Measurements from ENCODE around the gene EEF1B2. TPM values are rescaled to one million over a fixed set of nuclear protein-coding genes. Genes with fewer than 3 reads are reported as not detected.
"Not testable (repeated sequence)": the region's sequence is repeated elsewhere in the genome, so short reads cannot be mapped to it uniquely, and the experiment has no call there.

EEF1B2 gene
- total RNA-seq, 1 donor from 2014 or later, result 246 TPM

GRCh38 chr2:206158563-206159345 lies 941 bp upstream of the EEF1B2 start:
- H3K4me3 Mint-ChIP-seq (ENCODE audit: unreplicated experiment), result peak overlapping the region; percentile 99
- H3K4me1 Mint-ChIP-seq (ENCODE audit: low read depth, unreplicated experiment), result peaks cover 15% of the 10 kb centered on the region
- H3K27ac Mint-ChIP-seq (ENCODE audit: unreplicated experiment), result peak overlapping the region; percentile 98

GRCh38 chr2:206160125-206160806 lies 571 bp downstream of the EEF1B2 start:
- no peak for DNase-seq
- Mint-ChIP-seq H3K9me3 (ENCODE audit: unreplicated experiment) (peaks cover 9% of the 10 kb centered on the region), H3K4me1 (ENCODE audit: low read depth, unreplicated experiment) (peaks cover 9% of the 10 kb centered on the region), H3K27me3 (ENCODE audit: unreplicated experiment) (peaks cover 5% of the 10 kb centered on the region), H3K27ac (ENCODE audit: unreplicated experiment) (peak overlapping the region; percentile 78), H3K36me3 (ENCODE audit: unreplicated experiment) (peaks cover 10% of the 10 kb centered on the region), H3K4me3 (ENCODE audit: unreplicated experiment) (peak overlapping the region; percentile 99)
- TF ChIP-seq, protein P1, sequence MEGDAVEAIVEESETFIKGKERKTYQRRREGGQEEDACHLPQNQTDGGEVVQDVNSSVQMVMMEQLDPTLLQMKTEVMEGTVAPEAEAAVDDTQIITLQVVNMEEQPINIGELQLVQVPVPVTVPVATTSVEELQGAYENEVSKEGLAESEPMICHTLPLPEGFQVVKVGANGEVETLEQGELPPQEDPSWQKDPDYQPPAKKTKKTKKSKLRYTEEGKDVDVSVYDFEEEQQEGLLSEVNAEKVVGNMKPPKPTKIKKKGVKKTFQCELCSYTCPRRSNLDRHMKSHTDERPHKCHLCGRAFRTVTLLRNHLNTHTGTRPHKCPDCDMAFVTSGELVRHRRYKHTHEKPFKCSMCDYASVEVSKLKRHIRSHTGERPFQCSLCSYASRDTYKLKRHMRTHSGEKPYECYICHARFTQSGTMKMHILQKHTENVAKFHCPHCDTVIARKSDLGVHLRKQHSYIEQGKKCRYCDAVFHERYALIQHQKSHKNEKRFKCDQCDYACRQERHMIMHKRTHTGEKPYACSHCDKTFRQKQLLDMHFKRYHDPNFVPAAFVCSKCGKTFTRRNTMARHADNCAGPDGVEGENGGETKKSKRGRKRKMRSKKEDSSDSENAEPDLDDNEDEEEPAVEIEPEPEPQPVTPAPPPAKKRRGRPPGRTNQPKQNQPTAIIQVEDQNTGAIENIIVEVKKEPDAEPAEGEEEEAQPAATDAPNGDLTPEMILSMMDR (IDR thresholded peaks at IDR 0.05; ENCODE audit: partially characterized antibody, unreplicated experiment), result no peak

More at GRCh38 chr2:206158563-206159345, 941 bp upstream of the EEF1B2 start:
- Mint-ChIP-seq H3K27me3 (ENCODE audit: unreplicated experiment) (peaks cover 5% of the 10 kb centered on the region), H3K9me3 (ENCODE audit: unreplicated experiment) (peaks cover 9% of the 10 kb centered on the region), H3K36me3 (ENCODE audit: unreplicated experiment) (peaks cover 10% of the 10 kb centered on the region)
- no peak for DNase-seq
- TF ChIP-seq, protein P1 (IDR thresholded peaks at IDR 0.05; ENCODE audit: partially characterized antibody, unreplicated experiment), result no peak

- peaks cover 9% of the 10 kb centered on the region for H3K9me3 Mint-ChIP-seq (ENCODE audit: unreplicated experiment)
- H3K4me1 Mint-ChIP-seq (ENCODE audit: low read depth, unreplicated experiment), result peaks cover 9% of the 10 kb centered on the region
- H3K27ac Mint-ChIP-seq (ENCODE audit: unreplicated experiment), result peak overlapping the region; percentile 78
- TF ChIP-seq, protein P1 (IDR thresholded peaks at IDR 0.05; ENCODE audit: partially characterized antibody, unreplicated experiment), result no peak
- peak overlapping the region; percentile 99 for H3K4me3 Mint-ChIP-seq (ENCODE audit: unreplicated experiment)
- H3K27me3 Mint-ChIP-seq (ENCODE audit: unreplicated experiment), result peaks cover 5% of the 10 kb centered on the region
- H3K36me3 Mint-ChIP-seq (ENCODE audit: unreplicated experiment), result peaks cover 10% of the 10 kb centered on the region
- no peak for DNase-seq
These were observed 1.1 kb downstream of the EEF1B2 start for GRCh38 chr2:206160807-206161179.

- H3K36me3 Mint-ChIP-seq (ENCODE audit: unreplicated experiment), result peaks cover 15% of the 10 kb centered on the region
These were observed 2.7 kb downstream of the EEF1B2 start for GRCh38 chr2:206162401-206162800.

DNA sequence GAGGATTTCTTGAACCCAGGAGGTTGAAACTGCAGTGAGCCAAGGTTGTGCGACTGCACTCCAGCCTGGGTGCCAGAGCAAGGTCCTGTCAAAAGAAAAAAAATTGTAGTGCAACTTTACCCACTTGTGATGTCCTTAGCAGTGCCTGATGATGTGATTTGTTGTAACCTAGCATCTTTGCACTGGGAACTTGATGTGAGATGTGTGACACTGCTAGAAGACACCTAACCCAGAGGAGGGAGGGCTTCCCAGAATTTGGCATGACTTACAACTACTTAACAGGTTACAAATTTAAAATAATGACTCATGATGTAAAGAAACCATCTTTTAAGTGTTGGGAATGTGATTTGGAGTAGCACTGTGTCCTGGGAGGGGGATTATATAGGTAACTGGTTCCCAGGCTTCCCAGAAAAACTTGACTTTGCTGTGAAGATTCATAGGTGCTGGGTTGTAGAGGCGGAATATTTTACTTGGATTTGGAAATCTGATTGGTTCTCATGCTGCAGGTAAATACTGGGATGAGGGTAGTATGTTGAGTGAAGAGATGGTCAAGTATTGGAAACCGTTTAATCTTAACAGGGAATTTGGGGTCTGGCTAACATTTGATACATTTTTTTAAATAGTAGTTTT lies 3.7 kb downstream of the EEF1B2 start:
- Mint-ChIP-seq H3K4me3 (ENCODE audit: unreplicated experiment) (no peak overlapping the region), H3K36me3 (ENCODE audit: unreplicated experiment) (peaks cover 11% of the 10 kb centered on the region), H3K9me3 (ENCODE audit: unreplicated experiment) (peaks cover 9% of the 10 kb centered on the region), H3K27me3 (ENCODE audit: unreplicated experiment) (peaks cover 2% of the 10 kb centered on the region), H3K4me1 (ENCODE audit: low read depth, unreplicated experiment) (peaks cover 7% of the 10 kb centered on the region), H3K27ac (ENCODE audit: unreplicated experiment) (peak overlapping the region; percentile 49)
- TF ChIP-seq, protein P1 (IDR thresholded peaks at IDR 0.05; ENCODE audit: partially characterized antibody, unreplicated experiment), result no peak
- DNase-seq, result no peak

More at GRCh38 chr2:206162401-206162800, 2.7 kb downstream of the EEF1B2 start:
- H3K27ac Mint-ChIP-seq (ENCODE audit: unreplicated experiment); H3K4me1 Mint-ChIP-seq (ENCODE audit: low read depth, unreplicated experiment); DNase-seq; H3K4me3 Mint-ChIP-seq (ENCODE audit: unreplicated experiment); H3K27me3 Mint-ChIP-seq (ENCODE audit: unreplicated experiment); H3K9me3 Mint-ChIP-seq (ENCODE audit: unreplicated experiment): not testable (repeated sequence)

Measured in glutamatergic neuron (in vitro differentiated cells).